Neural cell (in vitro differentiated cells): Measurements from ENCODE around the gene PPP3R1. TPM values are rescaled to one million over a fixed set of nuclear protein-coding genes. Genes with fewer than 3 reads are reported as not detected.

Experiments used
- H2AFZ ChIP-seq: fragments of 200-600, 300-800 bp; sonication (generic), shearing (Covaris generic); 2 replicates; pipeline ENCODE4 v1.6.0; 2014; ENCODE audit warnings: low read depth, mild to moderate bottlenecking, antibody characterized with exemption, low read length, moderate library complexity
- H3F3A ChIP-seq: fragments of 200-600 bp; shearing (Covaris generic); 2 replicates; pipeline ENCODE4 v1.6.1; 2016; ENCODE audit warnings: mild to moderate bottlenecking, moderate library complexity, mixed read lengths, antibody characterized with exemption, low read length; ENCODE audit not compliant: insufficient read depth, poor library complexity, severe bottlenecking
- H3K27ac ChIP-seq: fragments of 200-600, 300-800 bp; sonication (generic), shearing (Covaris generic); 2 replicates; pipeline ENCODE4 v1.5.1; 2014; ENCODE audit warnings: mild to moderate bottlenecking, low read length, moderate library complexity
- H3K27me3 ChIP-seq: fragments of 300-800, 200-600 bp; sonication (generic), shearing (Covaris generic); 2 replicates; pipeline ENCODE4 v1.6.0; 2014; ENCODE audit warnings: mild to moderate bottlenecking, low read depth, low read length, moderate library complexity; ENCODE audit not compliant: insufficient read depth
- H3K36me3 ChIP-seq: fragments of 300-800, 200-600 bp; sonication (generic), shearing (Covaris generic); 2 replicates; pipeline ENCODE4 v1.5.1; 2014; ENCODE audit warnings: mild to moderate bottlenecking, antibody characterized with exemption, low read length, moderate library complexity; ENCODE audit not compliant: insufficient read depth
- H3K4me2 ChIP-seq: fragments of 300-800, 200-600 bp; sonication (generic), shearing (Covaris generic); 2 replicates; pipeline ENCODE4 v1.6.0; 2014; ENCODE audit warnings: mild to moderate bottlenecking, low read length
- H3K4me3 ChIP-seq: fragments of 300-800, 200-600 bp; sonication (generic), shearing (Covaris generic); 2 replicates; pipeline ENCODE4 v1.5.1; 2014; ENCODE audit warnings: mild to moderate bottlenecking, low read length, moderate library complexity
- H3K79me2 ChIP-seq: fragments of 200-600 bp; shearing (Covaris generic); replicated peaks from 2 replicates; pipeline ENCODE4 v1.6.0; 2014; ENCODE audit warnings: mild to moderate bottlenecking, low read length, moderate library complexity; ENCODE audit not compliant: insufficient read depth
- H3K9ac ChIP-seq: fragments of 300-800, 200-600 bp; sonication (generic), shearing (Covaris generic); 2 replicates; pipeline ENCODE4 v1.6.1; 2016; ENCODE audit warnings: mild to moderate bottlenecking, low read length, mixed read lengths
- H3K9me2 ChIP-seq: fragments of 200-600 bp; shearing (Covaris generic); 2 replicates; pipeline ENCODE4 v1.6.1; 2016; ENCODE audit warnings: mild to moderate bottlenecking, low read length, mixed read lengths; ENCODE audit not compliant: insufficient read depth
- H3K9me3 ChIP-seq: fragments of 200-600, 300-800 bp; sonication (generic), shearing (Covaris generic); 2 replicates; pipeline ENCODE4 v1.6.1; 2016; ENCODE audit warnings: mild to moderate bottlenecking, mixed run types, low read length, moderate library complexity, mixed read lengths
- H4K20me1 ChIP-seq: fragments of 200-600 bp; shearing (Covaris generic); 2 replicates; pipeline ENCODE4 v1.6.1; 2016; ENCODE audit warnings: mild to moderate bottlenecking, mixed run types; ENCODE audit not compliant: insufficient read depth
- EZH2 ChIP-seq: fragments of 200-600, 300-800 bp; shearing (Covaris generic), sonication (generic); IDR thresholded peaks from 2 replicates; pipeline ENCODE4 v1.6.1; 2014; ENCODE audit warnings: antibody characterized with exemption, low read length, borderline replicate concordance, mild to moderate bottlenecking; ENCODE audit not compliant: insufficient read depth, poor library complexity, severe bottlenecking
- REST ChIP-seq: IDR thresholded peaks from 2 replicates; pipeline ENCODE4 v1.6.1; 2012; ENCODE audit warnings: borderline replicate concordance
- SMC3 ChIP-seq: fragments of 450-650 bp; conservative IDR thresholded peaks from 2 replicates; pipeline ENCODE4 v1.6.1; 2014; ENCODE audit warnings: antibody characterized with exemption, mild to moderate bottlenecking, moderate library complexity; ENCODE audit not compliant: poor library complexity
- TAF1 ChIP-seq: IDR thresholded peaks from 2 replicates; pipeline ENCODE4 v1.6.1; 2012; ENCODE audit warnings: low read depth
- polyA plus RNA-seq: library from polyadenylated mRNA; depleted of rRNA; stranded (reverse); fragments of >200 nt; gene quantifications from 2 replicates; pipeline ENCODE4 v1.2.3, GENCODE V29; 2014

The PPP3R1 gene
- polyA plus RNA-seq, 1 donor from 2014 or later, result 45.3 TPM

- Histone ChIP-seq H3K79me2 (peaks cover 98% of the 10 kb centered on the region), H3K36me3 (no peaks in the 10 kb centered on the region), H4K20me1 (no peaks in the 10 kb centered on the region), H3K27me3 (no peaks in the 10 kb centered on the region), H2AFZ (no peak overlapping the region), H3K4me3 (no peak overlapping the region), H3K27ac (no peak overlapping the region), H3K9me2 (no peaks in the 10 kb centered on the region), H3K9ac (no peak overlapping the region), H3F3A (no peaks in the 10 kb centered on the region), H3K4me2 (no peak overlapping the region), H3K9me3 (no peaks in the 10 kb centered on the region)
- TF ChIP-seq TAF1 (no peak), REST (no peak), EZH2 (no peak)
Measured at GRCh38 chr2:68238955-68239822, 13.1 kb downstream of the PPP3R1 start.

- Histone ChIP-seq H2AFZ (no peak overlapping the region), H3K36me3 (no peaks in the 10 kb centered on the region), H3K4me3 (no peak overlapping the region), H3K79me2 (peaks cover 97% of the 10 kb centered on the region), H3K9me3 (no peaks in the 10 kb centered on the region), H3K9me2 (no peaks in the 10 kb centered on the region), H3K27me3 (no peaks in the 10 kb centered on the region), H4K20me1 (no peaks in the 10 kb centered on the region), H3K9ac (no peak overlapping the region), H3F3A (no peaks in the 10 kb centered on the region), H3K4me2 (no peak overlapping the region), H3K27ac (no peak overlapping the region)
- TF ChIP-seq REST, result no peak
- TF ChIP-seq TAF1, result no peak
- TF ChIP-seq SMC3, result no peak
Measured at GRCh38 chr2:68237976-68238580, 14.3 kb downstream of the PPP3R1 start.
